Activated CD8-positive, alpha-beta T cell treated with anti-CD3 and anti-CD28 coated beads for 36 hours (primary cell): ENCODE results near the gene BRPF1. TPM values are rescaled to one million over a fixed set of nuclear protein-coding genes. Genes with fewer than 3 reads are reported as not detected.
A peak's percentile ranks its signal among the peaks of the same experiment; 100 is the strongest.

Experiments used
- ATAC-seq: fragments of 200-7000 bp; cut with Tn5 transposase; one replicate; pipeline ENCODE4 v1.10.0; 2021; ENCODE audit warnings: mild to moderate bottlenecking, moderate library complexity
- CTCF ChIA-PET: fragments of 350-600 bp; sonication (Branson Sonifier 250); formaldehyde crosslinking; loops from one replicate; lab custom pipeline; 2021; ENCODE audit warnings: antibody characterized with exemption; lab: Charles Lee
- POLR2A ChIA-PET: fragments of 350-600 bp; sonication (Branson Sonifier 250); formaldehyde crosslinking; loops from one replicate; lab custom pipeline; 2021; ENCODE audit warnings: antibody characterized with exemption; lab: Charles Lee
- DNase-seq: peaks from one replicate; pipeline ENCODE4 v3.0.0-alpha.2; 2020
- H3K27ac Mint-ChIP-seq: one replicate; pipeline ENCODE4 v1.8.0; 2021; ENCODE audit warnings: mild to moderate bottlenecking, mixed read lengths
- H3K27me3 Mint-ChIP-seq: one replicate; pipeline ENCODE4 v1.8.0; 2021; ENCODE audit warnings: mixed read lengths
- H3K36me3 Mint-ChIP-seq: one replicate; pipeline ENCODE4 v1.8.0; 2021; ENCODE audit warnings: low read depth, mixed read lengths
- H3K4me1 Mint-ChIP-seq: one replicate; pipeline ENCODE4 v1.8.0; 2021; ENCODE audit warnings: low read depth, mixed read lengths
- H3K4me3 Mint-ChIP-seq: one replicate; pipeline ENCODE4 v1.8.0; 2021; ENCODE audit warnings: mild to moderate bottlenecking, moderate library complexity, mixed read lengths
- H3K9me3 Mint-ChIP-seq: one replicate; pipeline ENCODE4 v1.8.0; 2021; ENCODE audit warnings: mixed read lengths
- intact Hi-C: fragments of 100-400 bp; cut with micrococcal nuclease; formaldehyde crosslinking; loops from one replicate; pipeline ENCODE4 v1.10.0; 2022
- total RNA-seq, 2 experiments: library from RNA; stranded (reverse); gene quantifications; one replicate each; pipeline ENCODE4 v1.2.3, GENCODE V29; 2021
- TF ChIP-seq, protein P1 (sequence below): fragments of 200-600 bp; IDR thresholded peaks from one replicate; pipeline ENCODE4 v1.8.0; 2022; ENCODE audit warnings: antibody characterized with exemption, mild to moderate bottlenecking

The BRPF1 gene
- total RNA-seq, 2 experiments from 2014 or later: 28.2 to 32.3 TPM

DNA sequence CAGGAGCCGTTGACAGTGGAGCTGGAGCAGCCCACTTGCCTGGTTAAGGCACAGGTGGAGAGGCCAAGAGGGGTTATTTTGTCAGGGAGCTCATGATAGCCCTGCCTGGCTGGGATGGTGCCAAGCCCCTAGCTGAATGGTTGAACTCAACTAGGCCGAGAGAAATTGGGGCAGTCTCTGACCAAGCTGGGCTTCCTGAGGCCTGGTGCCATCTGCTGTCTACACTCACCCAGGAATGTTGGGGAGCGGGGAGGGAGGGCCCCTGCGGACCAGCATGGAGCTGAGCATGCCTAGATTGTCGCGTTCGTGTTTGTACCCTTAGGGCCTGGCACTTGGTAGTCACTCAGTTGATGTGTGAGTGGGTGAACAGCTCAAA, 1.2 kb downstream of the BRPF1 start:
- ATAC-seq (no peak), DNase-seq (no peak)
- TF ChIP-seq, protein P1, sequence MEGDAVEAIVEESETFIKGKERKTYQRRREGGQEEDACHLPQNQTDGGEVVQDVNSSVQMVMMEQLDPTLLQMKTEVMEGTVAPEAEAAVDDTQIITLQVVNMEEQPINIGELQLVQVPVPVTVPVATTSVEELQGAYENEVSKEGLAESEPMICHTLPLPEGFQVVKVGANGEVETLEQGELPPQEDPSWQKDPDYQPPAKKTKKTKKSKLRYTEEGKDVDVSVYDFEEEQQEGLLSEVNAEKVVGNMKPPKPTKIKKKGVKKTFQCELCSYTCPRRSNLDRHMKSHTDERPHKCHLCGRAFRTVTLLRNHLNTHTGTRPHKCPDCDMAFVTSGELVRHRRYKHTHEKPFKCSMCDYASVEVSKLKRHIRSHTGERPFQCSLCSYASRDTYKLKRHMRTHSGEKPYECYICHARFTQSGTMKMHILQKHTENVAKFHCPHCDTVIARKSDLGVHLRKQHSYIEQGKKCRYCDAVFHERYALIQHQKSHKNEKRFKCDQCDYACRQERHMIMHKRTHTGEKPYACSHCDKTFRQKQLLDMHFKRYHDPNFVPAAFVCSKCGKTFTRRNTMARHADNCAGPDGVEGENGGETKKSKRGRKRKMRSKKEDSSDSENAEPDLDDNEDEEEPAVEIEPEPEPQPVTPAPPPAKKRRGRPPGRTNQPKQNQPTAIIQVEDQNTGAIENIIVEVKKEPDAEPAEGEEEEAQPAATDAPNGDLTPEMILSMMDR: no peak
- H3K4me3 Mint-ChIP-seq: peak overlapping the region; percentile 97
- peaks cover 65% of the 10 kb centered on the region for H3K4me1 Mint-ChIP-seq
- peaks cover 39% of the 10 kb centered on the region for H3K36me3 Mint-ChIP-seq
- CTCF ChIA-PET: interaction anchor here (0.9 to 3.7 kb wide), 10 partner anchors 11 to 229 kb away, joined by 3 to 13 read pairs (median 4); partner anchors contain the start of genes ARPC4, CRELD1, OGG1 and TADA3
- H3K27me3 Mint-ChIP-seq: no peaks in the 10 kb centered on the region
- intact Hi-C loops: no loop called here
- POLR2A ChIA-PET: interaction anchor here (1.1 to 4.8 kb wide), 7 partner anchors 8 to 76 kb away, joined by 3 to 50 read pairs (median 8); partner anchors contain the start of genes CAMK1 and OGG1
- H3K9me3 Mint-ChIP-seq: no peaks in the 10 kb centered on the region
- peak overlapping the region; percentile 91 for H3K27ac Mint-ChIP-seq

DNA sequence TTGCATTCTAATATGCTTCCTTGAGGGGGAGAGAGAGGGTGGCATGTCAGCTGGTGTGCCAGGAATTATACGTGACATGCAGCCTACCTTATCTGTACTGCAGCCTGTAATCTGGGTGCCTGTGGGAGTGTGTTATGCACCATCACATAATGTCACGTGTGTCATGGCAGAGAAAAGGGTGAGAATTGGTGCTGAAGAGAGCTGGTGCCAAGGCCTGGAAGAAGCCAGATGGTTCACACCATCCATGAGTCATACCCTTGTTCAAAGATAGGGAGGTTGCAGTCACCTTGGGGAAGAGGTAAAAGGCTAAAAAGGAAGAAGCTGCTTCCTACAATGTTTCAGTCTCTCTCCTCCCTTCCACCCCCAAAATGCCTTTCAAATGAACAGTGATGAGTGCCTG, 5.3 kb downstream of the BRPF1 start:
- CTCF ChIA-PET: interaction anchor here (1.0 to 4.7 kb wide), 6 partner anchors 9 to 233 kb away, joined by 3 to 35 read pairs (median 6); partner anchors contain the start of gene OGG1
- H3K4me3 Mint-ChIP-seq: no peak overlapping the region
- TF ChIP-seq, protein P1: no peak
- no peaks in the 10 kb centered on the region for H3K9me3 Mint-ChIP-seq
- no peaks in the 10 kb centered on the region for H3K27me3 Mint-ChIP-seq
- peak overlapping the region; percentile 44 for H3K27ac Mint-ChIP-seq
- POLR2A ChIA-PET: interaction anchor here (0.9 to 2.1 kb wide), 7 partner anchors 8 to 72 kb away, joined by 3 to 8 read pairs (median 4); partner anchors contain the start of gene OGG1
- H3K4me1 Mint-ChIP-seq: peaks cover 49% of the 10 kb centered on the region
- DNase-seq: peak; percentile 33
- H3K36me3 Mint-ChIP-seq: peaks cover 65% of the 10 kb centered on the region
- intact Hi-C loops: no loop called here
- peak; percentile 60 for ATAC-seq

DNA sequence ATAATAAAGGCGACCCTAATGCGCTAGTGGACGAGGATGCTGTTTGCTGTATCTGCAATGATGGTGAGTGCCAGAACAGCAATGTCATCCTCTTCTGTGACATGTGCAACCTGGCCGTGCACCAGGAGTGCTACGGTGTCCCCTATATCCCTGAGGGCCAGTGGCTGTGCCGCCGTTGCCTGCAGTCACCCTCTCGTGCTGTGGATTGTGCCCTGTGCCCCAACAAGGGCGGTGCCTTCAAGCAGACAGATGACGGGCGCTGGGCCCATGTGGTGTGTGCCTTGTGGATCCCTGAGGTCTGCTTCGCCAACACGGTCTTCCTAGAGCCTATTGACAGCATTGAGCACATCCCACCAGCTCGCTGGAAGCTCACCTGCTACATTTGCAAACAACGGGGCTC, 7.6 kb downstream of the BRPF1 start:
- Mint-ChIP-seq H3K36me3 (peaks cover 62% of the 10 kb centered on the region), H3K4me3 (no peak overlapping the region), H3K27ac (no peak overlapping the region), H3K9me3 (no peaks in the 10 kb centered on the region), H3K4me1 (peaks cover 30% of the 10 kb centered on the region), H3K27me3 (no peaks in the 10 kb centered on the region)
- POLR2A ChIA-PET: interaction anchor here (1.0 to 2.2 kb wide), 2 partner anchors 10 to 41 kb away, joined by 4 to 7 read pairs; partner anchors contain the start of gene OGG1
- TF ChIP-seq, protein P1: no peak
- ATAC-seq (no peak), DNase-seq (no peak)
- intact Hi-C loops: no loop called here
- CTCF ChIA-PET: interaction anchor here (2.5 to 4.7 kb wide), 2 partner anchors 10 to 12 kb away, joined by 9 to 35 read pairs; partner anchors contain the start of gene OGG1

DNA sequence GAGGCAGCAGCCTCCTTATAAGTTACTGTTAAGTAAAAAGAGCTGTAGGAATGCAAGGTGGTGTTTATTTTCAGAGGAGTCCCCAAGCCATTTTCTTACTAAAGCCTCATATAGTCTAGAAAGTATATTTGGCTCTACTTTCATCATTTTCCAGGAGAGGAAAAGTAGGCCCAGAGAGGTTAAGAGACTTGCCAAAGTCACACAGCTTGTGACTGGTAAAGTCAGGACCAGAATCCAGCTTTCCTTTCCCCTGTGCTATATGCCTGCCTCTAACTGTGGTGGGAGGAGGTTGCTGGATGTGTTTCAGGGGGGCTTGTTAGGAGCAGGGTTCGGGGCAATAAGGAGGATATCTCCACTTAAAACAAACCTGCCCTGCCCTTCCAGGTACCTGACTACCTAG, 11.0 kb downstream of the BRPF1 start:
- no peaks in the 10 kb centered on the region for H3K27me3 Mint-ChIP-seq
- ChIA-PET CTCF (no interaction called here), POLR2A (interaction anchor here (1.3 to 3.4 kb wide), 2 partner anchors 10 to 21 kb away, joined by 3 to 23 read pairs; partner anchors contain the start of gene BRPF1)
- ATAC-seq (no peak), DNase-seq (no peak)
- H3K4me3 Mint-ChIP-seq: no peak overlapping the region
- TF ChIP-seq, protein P1: no peak
- H3K9me3 Mint-ChIP-seq: no peaks in the 10 kb centered on the region
- intact Hi-C loops: no loop called here
- peaks cover 53% of the 10 kb centered on the region for H3K36me3 Mint-ChIP-seq
- H3K4me1 Mint-ChIP-seq: peaks cover 13% of the 10 kb centered on the region
- no peak overlapping the region for H3K27ac Mint-ChIP-seq

DNA sequence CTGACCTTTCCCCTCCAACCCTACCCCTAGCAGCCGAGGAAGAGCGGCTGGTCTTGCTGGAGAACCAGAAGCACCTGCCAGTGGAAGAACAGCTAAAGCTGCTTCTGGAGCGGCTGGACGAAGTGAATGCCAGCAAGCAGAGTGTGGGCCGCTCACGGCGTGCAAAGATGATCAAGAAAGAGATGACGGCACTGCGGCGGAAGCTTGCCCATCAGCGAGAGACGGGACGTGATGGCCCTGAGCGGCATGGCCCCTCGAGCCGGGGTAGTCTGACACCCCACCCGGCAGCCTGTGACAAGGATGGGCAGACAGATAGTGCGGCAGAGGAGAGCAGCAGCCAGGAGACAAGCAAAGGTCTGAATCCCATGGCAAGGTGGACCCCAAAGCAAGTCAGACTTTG, 12.0 kb downstream of the BRPF1 start:
- Mint-ChIP-seq H3K27ac (no peak overlapping the region), H3K9me3 (no peaks in the 10 kb centered on the region), H3K36me3 (peaks cover 56% of the 10 kb centered on the region), H3K4me3 (no peak overlapping the region), H3K4me1 (peaks cover 13% of the 10 kb centered on the region), H3K27me3 (no peaks in the 10 kb centered on the region)
- ChIA-PET POLR2A (interaction anchor here (3.4 kb wide), 1 partner anchor 11 kb away, joined by 23 read pairs; the partner anchor contains the start of gene BRPF1), CTCF (interaction anchor here (2.0 kb wide), 1 partner anchor 11 kb away, joined by 9 read pairs; no protein-coding TSS in a partner anchor)
- ATAC-seq (no peak), DNase-seq (no peak)
- intact Hi-C loops: no loop called here
- TF ChIP-seq, protein P1: no peak
